Measurements from ENCODE around the gene FGF14. TPM values are rescaled to one million over a fixed set of nuclear protein-coding genes. Genes with fewer than 3 reads are reported as not detected.

The FGF14 gene
- total RNA-seq, 4 donors from 2014 or later: under 0.01 to 2.4 (median 0.99) TPM

GRCh38 chr13:101951114-101951513 is 450.7 kb downstream of the FGF14 start:
- no peaks in the 10 kb centered on the region for H3K4me1 ChIP-seq
- H3K27ac ChIP-seq: no peak overlapping the region
- in situ Hi-C loops (cut with MboI; ENCODE audit: low pct_ligation_motif_present in 1 of 4, low pct_unique_long_range_greater_than_20kb in 1 of 4, low sequenced_read_pairs in 3 of 4) (no loop called here), intact Hi-C loops (cut with DNase I; ENCODE audit: low total_unique reads) (no loop called here)
- H3K27me3 ChIP-seq: no peaks in the 10 kb centered on the region
- H3K4me3 ChIP-seq: no peak overlapping the region
- no peak for TF ChIP-seq CTCF (IDR thresholded peaks at IDR 0.05)
- TF ChIP-seq EP300 (IDR thresholded peaks at IDR 0.05; ENCODE audit: low read depth): no peak
- no peak for TF ChIP-seq POLR2AphosphoS5 (IDR thresholded peaks at IDR 0.05)
- TF ChIP-seq POLR2A (IDR thresholded peaks at IDR 0.05): no peak
- DNase-seq: no peak
- no peaks in the 10 kb centered on the region for H3K9me3 ChIP-seq
- WGBS, 2 donors (ENCODE audit: low coverage in 1 of 2): 70 to 91% methylated on average over 2 of the region's 2 CpGs
- no peaks in the 10 kb centered on the region for H3K36me3 ChIP-seq

- no peak for DNase-seq
- H3K36me3 ChIP-seq: no peaks in the 10 kb centered on the region
- H3K9me3 ChIP-seq: no peaks in the 10 kb centered on the region
- no peak for TF ChIP-seq EP300 (IDR thresholded peaks at IDR 0.05; ENCODE audit: low read depth)
- TF ChIP-seq CTCF (IDR thresholded peaks at IDR 0.05): no peak
- TF ChIP-seq POLR2A (IDR thresholded peaks at IDR 0.05): no peak
- no peak for TF ChIP-seq POLR2AphosphoS5 (IDR thresholded peaks at IDR 0.05)
- no peaks in the 10 kb centered on the region for H3K4me1 ChIP-seq
- H3K4me3 ChIP-seq: no peak overlapping the region
- H3K27me3 ChIP-seq: no peaks in the 10 kb centered on the region
- intact Hi-C loops (cut with DNase I; ENCODE audit: low total_unique reads) (no loop called here), in situ Hi-C loops (cut with MboI; ENCODE audit: low pct_ligation_motif_present in 1 of 4, low pct_unique_long_range_greater_than_20kb in 1 of 4, low sequenced_read_pairs in 3 of 4) (loop anchor here (25.0 kb wide), 2 partner anchors 513 to 613 kb away; no protein-coding TSS in a partner anchor)
- no peak overlapping the region for H3K27ac ChIP-seq
Measured at GRCh38 chr13:101949681-101950080, 452.2 kb downstream of the FGF14 start.

GRCh38 chr13:101946401-101946800 is 455.4 kb downstream of the FGF14 start:
- Histone ChIP-seq H3K27me3 (no peaks in the 10 kb centered on the region), H3K9me3 (no peaks in the 10 kb centered on the region), H3K4me1 (no peaks in the 10 kb centered on the region), H3K36me3 (no peaks in the 10 kb centered on the region), H3K4me3 (no peak overlapping the region), H3K27ac (no peak overlapping the region)
- DNase-seq: no peak
- TF ChIP-seq EP300 (IDR thresholded peaks at IDR 0.05; ENCODE audit: low read depth) (no peak), POLR2AphosphoS5 (IDR thresholded peaks at IDR 0.05) (no peak), POLR2A (IDR thresholded peaks at IDR 0.05) (no peak)
- intact Hi-C loops (cut with DNase I; ENCODE audit: low total_unique reads) (no loop called here), in situ Hi-C loops (cut with MboI; ENCODE audit: low pct_ligation_motif_present in 1 of 4, low pct_unique_long_range_greater_than_20kb in 1 of 4, low sequenced_read_pairs in 3 of 4) (loop anchor here (25.0 kb wide), 2 partner anchors 516 to 616 kb away; no protein-coding TSS in a partner anchor)

- intact Hi-C loops (cut with DNase I; ENCODE audit: low total_unique reads): no loop called here
- in situ Hi-C loops (cut with MboI; ENCODE audit: low pct_ligation_motif_present in 1 of 4, low pct_unique_long_range_greater_than_20kb in 1 of 4, low sequenced_read_pairs in 3 of 4): loop anchor here (25.0 kb wide), 2 partner anchors 517 to 617 kb away; no protein-coding TSS in a partner anchor
- no peak overlapping the region for H3K4me3 ChIP-seq
- no peak overlapping the region for H3K27ac ChIP-seq
- H3K9me3 ChIP-seq: no peaks in the 10 kb centered on the region
- no peak for TF ChIP-seq POLR2A (IDR thresholded peaks at IDR 0.05)
- TF ChIP-seq POLR2AphosphoS5 (IDR thresholded peaks at IDR 0.05): no peak
- no peak for TF ChIP-seq EP300 (IDR thresholded peaks at IDR 0.05; ENCODE audit: low read depth)
- TF ChIP-seq CTCF (IDR thresholded peaks at IDR 0.05): no peak
- no peaks in the 10 kb centered on the region for H3K4me1 ChIP-seq
- no peak for DNase-seq
- no peaks in the 10 kb centered on the region for H3K27me3 ChIP-seq
- H3K36me3 ChIP-seq: no peaks in the 10 kb centered on the region
- 70 to 100% methylated on average over 2 to 6 of the region's 6 CpGs for WGBS, 2 donors (ENCODE audit: low coverage in 1 of 2)
Measured at GRCh38 chr13:101945435-101945834, 456.4 kb downstream of the FGF14 start.

GRCh38 chr13:101944521-101944920 is 457.3 kb downstream of the FGF14 start:
- no peaks in the 10 kb centered on the region for H3K4me1 ChIP-seq
- no peaks in the 10 kb centered on the region for H3K36me3 ChIP-seq
- no peak overlapping the region for H3K27ac ChIP-seq
- H3K27me3 ChIP-seq: no peaks in the 10 kb centered on the region
- no peak for DNase-seq
- in situ Hi-C loops (cut with MboI; ENCODE audit: low pct_ligation_motif_present in 1 of 4, low pct_unique_long_range_greater_than_20kb in 1 of 4, low sequenced_read_pairs in 3 of 4) (loop anchor here (25.0 kb wide), 2 partner anchors 518 to 618 kb away; no protein-coding TSS in a partner anchor), intact Hi-C loops (cut with DNase I; ENCODE audit: low total_unique reads) (no loop called here)
- 45 to 50% methylated on average over 2 of the region's 2 CpGs for WGBS, 2 donors (ENCODE audit: low coverage in 1 of 2)
- TF ChIP-seq POLR2AphosphoS5 (IDR thresholded peaks at IDR 0.05) (no peak), POLR2A (IDR thresholded peaks at IDR 0.05) (no peak), EP300 (IDR thresholded peaks at IDR 0.05; ENCODE audit: low read depth) (no peak), CTCF (IDR thresholded peaks at IDR 0.05) (no peak)
- no peaks in the 10 kb centered on the region for H3K9me3 ChIP-seq
- H3K4me3 ChIP-seq: no peak overlapping the region
